Breast epithelium (tissue), 3 donors: Measurements from ENCODE around the gene KRT76.

Experiments used
- CTCF ChIP-seq, 3 donors: fragments of 450-650 bp; IDR thresholded peaks; one replicate each; pipeline ENCODE4 v1.5.1; 2016 to 2017; ENCODE audit warnings: antibody characterized with exemption in 3 of 3, mild to moderate bottlenecking in 3 of 3, moderate library complexity in 3 of 3
- POLR2A ChIP-seq: fragments of 450-650 bp; IDR thresholded peaks from one replicate; pipeline ENCODE4 v1.6.1; 2016; ENCODE audit warnings: antibody characterized with exemption, mild to moderate bottlenecking, moderate library complexity
- POLR2AphosphoS5 ChIP-seq, 3 donors: sonication (generic); formaldehyde crosslinking; IDR thresholded peaks; one replicate each; pipeline ENCODE4 v1.6.1; 2017; ENCODE audit warnings: antibody characterized with exemption in 3 of 3

- TF ChIP-seq CTCF (IDR thresholded peaks at IDR 0.05) (no peak), POLR2A (no peak), POLR2AphosphoS5 (IDR thresholded peaks at IDR 0.05) (no peak)
Observed at GRCh38 chr12:52729147-52729546, 48.0 kb downstream of the KRT76 start.
